HEK293T (cell line): ENCODE results near the gene PHACTR3.

Source experiments
- ELF4 ChIP-seq: fragments of 450-650 bp; IDR thresholded peaks from 2 replicates; pipeline ENCODE4 v1.6.1; 2017; ENCODE audit warnings: antibody characterized with exemption
- FOXA1 ChIP-seq: fragments of 450-650 bp; IDR thresholded peaks from 2 replicates; pipeline ENCODE4 v1.6.1; 2016; ENCODE audit warnings: mild to moderate bottlenecking
- FOXK2 ChIP-seq: fragments of 450-650 bp; IDR thresholded peaks from 2 replicates; pipeline ENCODE4 v1.6.1; 2016; ENCODE audit warnings: mild to moderate bottlenecking
- FOXM1 ChIP-seq: fragments of 450-650 bp; IDR thresholded peaks from 2 replicates; pipeline ENCODE4 v1.6.1; 2017; ENCODE audit warnings: mild to moderate bottlenecking, borderline replicate concordance
- HDGF ChIP-seq: fragments of 450-650 bp; IDR thresholded peaks from 2 replicates; pipeline ENCODE4 v1.6.1; 2017; ENCODE audit warnings: antibody characterized with exemption, borderline replicate concordance
- LEF1 ChIP-seq: fragments of 450-650 bp; IDR thresholded peaks from 2 replicates; pipeline ENCODE4 v1.6.1; 2017; ENCODE audit warnings: mild to moderate bottlenecking, borderline replicate concordance
- PKNOX1 ChIP-seq: fragments of 450-650 bp; IDR thresholded peaks from 2 replicates; pipeline ENCODE4 v1.6.1; 2016
- SP1 ChIP-seq: fragments of 450-650 bp; IDR thresholded peaks from 2 replicates; pipeline ENCODE4 v1.6.1; 2017

GRCh38 chr20:59602546-59603080 is 1.7 kb upstream of the PHACTR3 start:
- TF ChIP-seq ELF4 (no peak), HDGF (no peak), PKNOX1 (no peak), FOXM1 (no peak), LEF1 (no peak), FOXA1 (no peak), SP1 (no peak), FOXK2 (no peak)
